Ovary (tissue), 3 donors: Measurements from ENCODE around the gene EXT2.

Experiments used
- EP300 ChIP-seq: sonication (generic); formaldehyde crosslinking; IDR thresholded peaks from one replicate; pipeline ENCODE4 v1.6.1; 2017; ENCODE audit warnings: antibody characterized with exemption
- POLR2A ChIP-seq: fragments of 450-650 bp; IDR thresholded peaks from one replicate; pipeline ENCODE4 v1.6.1; 2017; ENCODE audit warnings: antibody characterized with exemption, mild to moderate bottlenecking, moderate library complexity
- TF ChIP-seq, protein P1 (sequence below), 3 donors: fragments of 450-650 bp in 2 of 3; fragments of 200-600 bp in 1 of 3; IDR thresholded peaks; one replicate each; pipeline versions ENCODE4 v1.5.1 to v1.8.0; 2016 to 2022; ENCODE audit warnings: antibody characterized with exemption in 3 of 3, mild to moderate bottlenecking in 1 of 3
- donor health status: DM: no; HTN: no; CAD: no.

DNA sequence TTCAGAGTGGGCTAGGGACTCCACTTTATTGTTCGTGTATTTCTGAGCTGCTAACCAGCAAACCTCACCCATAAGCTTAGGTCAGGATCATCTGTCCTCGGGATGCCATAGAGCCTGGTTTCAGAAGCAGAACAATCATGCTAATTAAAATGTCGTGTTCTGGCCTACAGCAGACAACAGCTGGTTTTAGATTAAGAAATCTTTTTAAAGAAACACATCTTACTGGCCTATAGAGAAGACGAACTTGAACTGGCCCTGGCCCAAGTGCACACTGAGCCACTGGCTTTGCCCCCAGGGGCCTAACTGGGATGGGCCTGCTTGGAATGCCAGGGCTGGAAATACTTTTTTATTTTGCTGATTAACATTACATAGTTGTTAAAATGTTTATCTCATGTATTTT lies 151.2 kb downstream of the EXT2 start:
- TF ChIP-seq POLR2A (no peak), EP300 (no peak)
- TF ChIP-seq, protein P1, sequence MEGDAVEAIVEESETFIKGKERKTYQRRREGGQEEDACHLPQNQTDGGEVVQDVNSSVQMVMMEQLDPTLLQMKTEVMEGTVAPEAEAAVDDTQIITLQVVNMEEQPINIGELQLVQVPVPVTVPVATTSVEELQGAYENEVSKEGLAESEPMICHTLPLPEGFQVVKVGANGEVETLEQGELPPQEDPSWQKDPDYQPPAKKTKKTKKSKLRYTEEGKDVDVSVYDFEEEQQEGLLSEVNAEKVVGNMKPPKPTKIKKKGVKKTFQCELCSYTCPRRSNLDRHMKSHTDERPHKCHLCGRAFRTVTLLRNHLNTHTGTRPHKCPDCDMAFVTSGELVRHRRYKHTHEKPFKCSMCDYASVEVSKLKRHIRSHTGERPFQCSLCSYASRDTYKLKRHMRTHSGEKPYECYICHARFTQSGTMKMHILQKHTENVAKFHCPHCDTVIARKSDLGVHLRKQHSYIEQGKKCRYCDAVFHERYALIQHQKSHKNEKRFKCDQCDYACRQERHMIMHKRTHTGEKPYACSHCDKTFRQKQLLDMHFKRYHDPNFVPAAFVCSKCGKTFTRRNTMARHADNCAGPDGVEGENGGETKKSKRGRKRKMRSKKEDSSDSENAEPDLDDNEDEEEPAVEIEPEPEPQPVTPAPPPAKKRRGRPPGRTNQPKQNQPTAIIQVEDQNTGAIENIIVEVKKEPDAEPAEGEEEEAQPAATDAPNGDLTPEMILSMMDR (IDR thresholded peaks at IDR 0.05): no peak
